HG02870 (cell line): ENCODE measurements around the gene SPDYE18.
"Not testable (repeated sequence)": the region's sequence is repeated elsewhere in the genome, so short reads cannot be mapped to it uniquely, and the experiment has no call there.

Source experiments
- ATAC-seq: cut with Tn5 transposase; IDR thresholded peaks from one replicate; pipeline ENCODE4 v1.9.1; 2021; ENCODE audit warnings: mild to moderate bottlenecking, moderate library complexity; ENCODE audit not compliant: unreplicated experiment

Gene SPDYE18, protein sequence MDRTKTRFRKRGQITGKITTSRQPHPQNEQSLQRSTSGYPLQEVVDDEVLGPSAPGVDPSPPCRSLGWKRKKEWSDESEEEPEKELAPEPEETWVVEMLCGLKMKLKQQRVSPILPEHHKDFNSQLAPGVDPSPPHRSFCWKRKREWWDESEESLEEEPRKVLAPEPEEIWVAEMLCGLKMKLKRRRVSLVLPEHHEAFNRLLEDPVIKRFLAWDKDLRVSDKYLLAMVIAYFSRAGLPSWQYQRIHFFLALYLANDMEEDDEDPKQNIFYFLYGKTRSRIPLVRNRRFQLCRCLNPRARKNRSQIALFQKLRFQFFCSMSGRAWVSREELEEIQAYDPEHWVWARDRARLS

DNA sequence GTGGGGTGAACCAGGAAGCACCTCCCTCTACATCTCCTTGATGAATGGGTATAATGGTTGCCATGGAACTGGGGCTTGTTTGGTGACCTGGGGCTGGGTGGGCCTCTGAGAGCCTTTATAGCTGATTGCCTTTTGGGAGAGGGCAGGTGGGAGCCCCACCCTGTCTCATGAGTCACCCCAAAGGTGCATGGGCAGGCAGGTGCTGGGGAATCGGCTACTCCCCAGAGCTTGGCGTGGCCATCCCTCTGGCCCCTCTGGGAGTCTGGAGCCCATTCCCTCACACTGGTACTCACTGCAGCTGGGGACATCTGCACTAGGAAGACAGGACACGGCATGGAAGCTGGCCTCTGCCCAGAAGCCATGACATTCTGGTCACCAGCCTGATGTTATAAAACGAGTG lies at the start of gene SPDYE18:
Gene SPDYE18 (minus strand): TSS at position 2 of the 400 bp plus-strand sequence. CDS start 2,046 bp downstream, outside the sequence.
- not testable (repeated sequence) for ATAC-seq

DNA sequence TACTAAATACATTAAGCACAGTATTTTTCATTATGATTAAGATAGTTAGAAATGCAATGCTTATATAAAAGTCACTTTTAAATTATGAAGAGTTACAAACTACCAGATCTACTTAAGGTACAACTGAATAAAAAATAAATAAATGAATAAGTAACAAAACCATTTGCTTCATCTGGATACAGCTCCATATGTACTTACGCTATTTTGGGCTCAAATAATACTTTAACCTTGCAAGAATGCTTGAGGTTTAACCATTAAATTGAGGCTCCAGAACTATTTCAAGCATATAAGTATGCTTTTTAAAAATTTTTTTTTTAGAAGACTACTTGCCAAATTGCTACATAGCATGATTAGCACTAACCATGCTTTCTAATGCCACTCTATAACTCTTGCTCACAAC lies 46.0 kb upstream of the SPDYE18 start:
- not testable (repeated sequence) for ATAC-seq

DNA sequence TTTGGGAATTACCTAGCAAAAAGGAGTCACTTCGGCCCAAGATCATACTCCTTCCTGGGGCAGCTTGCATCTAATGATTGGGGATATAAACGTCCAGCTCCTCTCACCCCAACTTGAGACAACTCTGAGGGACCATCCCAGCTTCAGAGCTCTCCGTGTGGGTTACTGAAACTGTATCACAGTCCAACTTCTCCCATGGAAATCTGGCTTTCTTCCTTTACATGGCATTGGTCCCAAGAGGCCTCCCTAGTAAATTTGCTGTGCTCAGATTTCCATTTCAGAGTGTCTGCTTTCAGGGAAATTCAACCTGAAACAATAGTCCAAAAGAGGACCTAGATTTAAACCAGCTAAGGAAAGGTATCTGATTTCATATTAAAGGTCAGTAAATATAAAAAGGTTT lies 45.3 kb upstream of the SPDYE18 start:
- ATAC-seq, result not testable (repeated sequence)

DNA sequence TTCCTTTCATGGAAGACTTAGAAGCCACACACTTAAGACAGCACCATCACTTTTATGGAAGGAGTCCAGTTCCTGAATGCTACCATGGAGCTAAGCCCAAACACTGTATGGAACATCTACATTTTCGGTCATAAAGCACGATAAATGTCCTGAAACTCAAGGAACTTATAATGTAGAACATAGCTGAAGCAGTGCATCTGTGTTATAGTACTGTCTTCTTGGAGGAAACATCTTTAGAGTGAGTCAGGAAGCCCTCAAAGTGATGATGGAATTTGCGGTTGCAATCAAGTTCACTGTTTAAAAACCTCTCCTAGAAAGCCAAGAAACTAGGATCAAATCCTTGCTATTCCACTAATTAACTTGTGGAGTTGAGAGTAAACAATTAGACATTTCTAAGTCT lies 43.5 kb upstream of the SPDYE18 start:
- ATAC-seq, result not testable (repeated sequence)

DNA sequence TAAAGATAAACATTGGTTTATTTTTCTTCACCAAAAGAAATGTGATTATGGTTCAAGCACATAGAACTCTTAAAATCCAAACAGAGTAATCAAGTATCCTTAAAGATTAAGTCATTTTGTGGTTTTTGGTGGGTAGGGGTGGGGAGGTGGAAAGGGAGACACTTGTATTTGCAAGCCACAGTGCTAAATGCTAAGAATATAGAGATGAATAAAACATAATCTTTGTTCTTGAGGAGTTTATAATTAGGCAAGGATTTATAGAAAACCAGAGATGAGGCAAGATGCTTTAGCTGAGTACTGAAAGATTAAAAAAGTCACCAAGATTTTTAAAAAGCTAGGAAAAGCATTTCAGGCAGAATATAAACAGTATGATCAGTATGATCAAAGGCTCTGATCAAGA lies 40.3 kb upstream of the SPDYE18 start:
- ATAC-seq, result not testable (repeated sequence)

DNA sequence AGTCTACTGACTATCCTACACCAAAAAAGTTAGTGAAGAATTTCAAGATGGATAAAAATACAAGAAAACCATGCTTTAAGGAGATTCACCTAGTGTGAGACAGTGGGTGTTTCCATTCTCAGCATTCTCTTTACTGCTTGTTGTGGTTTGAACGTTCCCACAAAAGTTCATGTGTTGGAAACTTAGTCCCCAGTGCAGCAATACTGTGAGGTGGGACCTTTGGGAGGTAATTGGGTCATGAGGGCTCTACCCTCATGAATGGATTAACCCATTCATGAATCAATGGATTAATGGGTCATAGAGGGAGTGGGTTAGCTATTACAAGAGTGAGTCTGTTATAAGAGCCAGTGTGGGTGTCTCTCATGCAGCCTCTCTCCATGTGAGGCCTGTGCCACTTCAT lies 38.8 kb upstream of the SPDYE18 start:
- not testable (repeated sequence) for ATAC-seq

DNA sequence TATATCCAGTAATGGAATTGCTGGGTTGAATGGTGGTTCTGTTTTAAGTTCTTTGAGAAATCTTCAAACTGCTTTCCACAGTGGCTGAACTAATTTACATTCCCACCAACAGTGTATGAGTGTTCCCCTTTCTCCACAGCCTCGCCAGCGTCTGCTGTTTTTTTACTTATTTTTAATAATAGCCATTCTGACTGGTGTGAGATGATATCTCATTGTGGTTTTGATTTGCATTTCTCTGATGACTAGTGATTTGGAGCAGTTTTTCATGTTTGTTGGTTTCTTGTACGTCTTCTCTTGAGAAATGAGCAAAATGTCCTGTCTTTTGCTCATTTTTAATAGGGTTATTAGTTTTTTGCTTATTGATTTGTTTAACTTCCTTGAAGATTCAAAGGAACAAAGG lies 38.1 kb upstream of the SPDYE18 start:
- not testable (repeated sequence) for ATAC-seq

DNA sequence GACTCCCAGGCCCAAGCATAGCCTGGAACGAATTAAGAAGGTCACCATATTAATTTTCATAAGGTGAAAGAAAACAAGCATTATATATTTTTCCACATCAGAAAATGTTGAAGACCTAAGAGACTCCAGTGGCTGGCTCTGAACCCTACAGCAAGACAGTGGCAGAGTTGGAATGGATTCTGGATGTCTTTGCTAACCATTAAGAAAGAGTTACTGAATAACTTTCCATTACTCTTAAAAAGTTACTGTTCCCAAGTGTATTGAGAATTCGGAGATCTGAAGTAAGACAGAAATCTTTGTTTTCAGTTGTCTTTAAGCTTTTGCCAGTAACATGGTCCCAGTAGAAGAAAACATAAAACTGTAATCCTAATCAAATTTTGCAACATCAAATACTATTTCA lies 29.9 kb upstream of the SPDYE18 start:
- ATAC-seq, result not testable (repeated sequence)

DNA sequence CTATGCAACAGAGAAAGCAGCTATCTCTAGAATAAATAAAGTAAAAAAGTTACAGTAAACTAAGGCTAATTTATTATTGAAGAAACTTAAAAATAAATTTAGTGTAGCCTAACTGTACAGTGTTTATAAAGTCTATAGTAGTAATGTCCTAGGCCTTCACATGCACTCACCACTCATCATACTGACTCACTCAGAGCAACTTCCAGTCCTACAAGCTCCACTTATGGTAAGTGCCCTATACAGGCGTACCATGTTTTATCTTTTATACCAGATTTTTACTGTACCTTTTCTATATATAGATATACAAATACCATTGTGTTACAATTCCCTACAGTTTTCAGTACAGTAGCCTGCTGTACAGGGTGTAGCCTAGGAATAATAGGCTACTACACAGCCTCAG lies 19.8 kb upstream of the SPDYE18 start:
- not testable (repeated sequence) for ATAC-seq

DNA sequence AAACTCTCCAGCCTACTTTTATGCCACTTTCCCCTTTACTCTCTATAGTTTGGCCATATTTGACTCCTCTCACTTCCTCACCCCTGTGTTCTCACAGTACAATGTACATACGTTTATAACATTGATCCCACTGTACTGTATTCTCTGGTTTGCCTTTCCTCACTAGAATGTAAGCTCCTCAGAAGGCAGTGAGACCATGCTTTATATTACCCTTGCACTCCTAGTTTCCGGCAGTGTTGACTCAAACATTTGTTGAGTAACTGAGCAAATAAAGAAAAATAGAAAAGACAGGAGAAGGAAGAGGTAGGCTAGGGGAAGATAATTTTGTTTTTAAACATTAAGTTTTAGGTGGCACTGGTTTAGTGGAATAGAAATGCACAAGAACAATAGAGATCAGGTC lies 17.9 kb upstream of the SPDYE18 start:
- ATAC-seq, result not testable (repeated sequence)

DNA sequence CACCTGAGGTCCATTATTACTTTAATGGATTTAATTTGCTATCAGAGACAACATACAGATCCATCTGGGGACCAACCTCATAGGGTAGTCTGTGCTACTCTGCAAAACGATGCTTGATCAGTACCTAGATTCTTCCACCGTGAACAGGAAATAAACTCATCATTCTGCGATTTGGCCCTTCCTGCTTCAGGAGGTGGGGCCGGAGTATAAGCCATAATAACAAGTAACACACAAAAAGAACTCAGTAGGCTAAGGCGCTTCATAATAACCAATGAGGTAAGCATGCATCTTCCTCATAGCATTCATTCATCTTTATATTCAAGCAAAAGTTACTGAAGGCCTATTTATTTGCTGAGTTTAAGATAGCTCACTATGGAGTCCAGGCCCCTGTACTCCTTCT lies 17.3 kb upstream of the SPDYE18 start:
- ATAC-seq, result not testable (repeated sequence)

DNA sequence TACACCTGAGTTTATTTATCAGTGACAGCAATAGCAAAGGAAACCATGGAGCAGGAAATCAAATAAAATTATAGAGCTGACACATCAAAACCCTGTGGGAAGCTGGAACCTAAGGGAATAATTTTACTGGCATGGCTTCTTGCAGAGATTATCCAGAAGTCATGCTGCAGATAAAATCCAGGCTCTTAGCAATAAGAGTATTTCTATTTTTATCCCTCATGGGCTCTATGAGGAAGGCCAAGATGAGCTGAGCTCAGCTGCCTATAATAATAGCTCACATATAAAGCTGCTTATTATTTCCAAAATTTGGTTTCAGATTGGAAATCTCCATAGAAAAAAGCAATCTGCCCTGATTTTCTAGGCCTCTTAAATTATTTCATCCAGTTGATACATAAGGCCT lies 16.8 kb upstream of the SPDYE18 start:
- not testable (repeated sequence) for ATAC-seq

DNA sequence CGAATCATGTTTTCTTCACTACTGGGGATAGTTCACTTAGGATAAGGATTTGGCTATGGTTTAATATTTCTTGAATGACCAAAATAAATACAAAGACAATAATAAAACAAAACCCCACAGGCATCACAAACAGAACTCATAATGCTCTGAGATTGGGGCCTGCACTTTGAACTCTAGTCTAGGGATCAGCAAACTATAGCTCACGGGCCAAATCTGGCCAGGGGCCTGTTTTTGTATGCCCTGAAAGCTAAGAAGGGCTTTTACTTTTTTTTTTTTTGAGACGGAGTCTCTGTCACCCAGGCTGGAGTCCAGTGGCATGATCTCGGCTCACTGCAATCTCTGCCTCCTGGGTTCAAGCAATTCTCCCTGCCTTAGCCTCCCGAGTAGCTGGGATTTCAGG lies 14.7 kb upstream of the SPDYE18 start:
- not testable (repeated sequence) for ATAC-seq

DNA sequence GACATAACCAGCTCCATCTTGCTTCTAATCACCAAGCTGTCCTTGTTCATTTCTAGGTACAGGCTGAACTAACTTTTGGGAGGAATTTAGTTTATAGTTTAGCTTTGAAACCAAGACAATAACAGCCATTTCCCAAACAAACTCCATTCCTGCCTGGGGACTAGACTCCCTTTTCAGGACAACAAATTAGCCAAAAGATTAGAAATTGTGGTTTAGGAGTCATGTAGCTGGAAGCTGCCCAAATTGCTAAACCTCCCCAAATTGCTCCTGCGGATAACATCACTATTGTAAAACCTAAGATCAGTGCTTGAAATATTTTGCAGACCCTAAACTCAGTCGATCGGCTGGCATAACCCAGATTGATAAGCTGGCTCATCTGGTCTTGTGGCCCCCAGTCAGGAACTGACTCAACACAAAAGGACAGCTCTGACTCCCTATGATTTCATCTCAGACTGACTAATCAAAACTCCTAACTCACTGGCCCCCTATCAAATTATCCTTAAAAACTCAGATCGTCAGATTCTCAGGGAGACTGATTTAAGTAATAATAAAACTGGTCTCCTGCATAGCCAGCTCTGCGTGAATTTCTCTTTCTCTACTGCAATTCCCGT lies 12.5 kb upstream of the SPDYE18 start:
- ATAC-seq, result not testable (repeated sequence)

DNA sequence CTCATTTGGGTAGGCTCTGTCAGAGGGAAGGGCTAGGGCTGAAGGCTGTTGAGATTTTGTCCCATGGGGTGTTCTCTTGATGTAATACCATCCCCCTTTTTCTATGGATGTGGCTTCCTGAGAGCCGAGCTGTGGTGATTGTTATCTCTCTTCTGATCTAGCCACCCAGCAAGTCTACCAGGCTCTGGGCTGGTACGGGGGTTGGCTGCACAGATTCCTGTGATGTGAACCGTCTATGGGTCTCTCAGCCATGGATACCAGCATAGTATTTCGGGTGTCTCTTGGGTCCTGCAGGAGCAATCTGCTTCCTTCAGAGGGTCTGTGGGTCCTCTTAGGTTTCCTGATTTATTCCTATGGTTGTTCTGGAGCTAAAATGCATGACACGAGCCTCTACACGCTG lies 8.8 kb upstream of the SPDYE18 start:
- ATAC-seq, result not testable (repeated sequence)

DNA sequence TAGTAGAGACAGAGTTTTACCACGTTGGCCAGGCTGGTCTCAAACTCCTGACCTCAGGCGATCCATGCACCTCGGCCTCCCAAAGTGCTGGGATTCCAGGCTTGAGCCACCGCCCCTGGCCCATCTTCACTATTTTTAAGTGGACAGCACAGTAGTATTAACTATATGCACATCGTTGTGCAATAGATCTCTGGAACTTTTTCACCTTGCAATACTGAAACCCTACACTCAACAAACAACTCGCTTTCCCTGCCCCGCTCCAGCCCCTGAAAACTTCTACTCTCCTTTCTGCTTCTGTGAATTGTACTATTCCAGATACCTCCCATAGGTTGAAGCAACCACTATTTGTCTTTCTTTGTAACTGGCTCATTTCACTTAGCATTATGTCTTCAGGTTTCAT lies 3.5 kb upstream of the SPDYE18 start:
- not testable (repeated sequence) for ATAC-seq

DNA sequence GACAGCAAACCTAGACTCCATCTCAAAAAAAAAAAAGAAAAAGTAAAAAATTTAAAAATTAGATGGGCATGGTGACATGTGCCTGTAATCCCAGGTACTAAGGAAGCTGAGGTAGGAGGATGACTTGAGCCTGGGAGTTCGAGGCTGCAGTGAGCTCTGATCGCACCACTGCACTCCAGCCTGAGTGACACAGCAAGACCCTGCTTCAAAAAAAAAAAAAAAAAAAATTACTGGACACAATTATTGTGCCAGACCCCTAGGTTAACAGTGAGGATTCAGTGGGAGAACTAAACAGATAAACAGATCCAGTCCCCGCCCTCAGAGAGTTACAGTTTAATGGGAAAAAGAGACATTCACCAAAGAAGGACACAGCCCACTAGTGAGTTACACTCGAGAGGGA lies 1.4 kb upstream of the SPDYE18 start:
- ATAC-seq, result not testable (repeated sequence)

DNA sequence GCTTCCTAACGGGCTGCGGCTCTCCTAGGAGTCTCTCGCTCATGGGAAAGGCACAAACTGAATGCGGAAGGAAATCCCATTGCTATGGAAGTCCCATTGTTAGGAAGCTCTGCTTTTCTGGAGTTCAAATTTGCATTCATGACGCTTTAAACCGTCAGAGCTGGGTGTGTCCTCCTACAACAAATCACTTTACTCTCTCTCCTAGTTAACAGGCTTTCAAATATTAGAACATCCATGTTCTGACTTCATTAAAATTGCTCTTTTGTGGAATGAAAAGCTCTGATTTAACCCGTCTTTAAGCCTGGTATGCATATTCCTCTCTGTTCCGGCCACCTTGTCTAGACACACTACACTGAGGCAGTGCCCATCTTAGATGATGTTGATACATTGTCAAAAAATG lies 30.1 kb downstream of the SPDYE18 start, which contains the start of gene SPDYE17:
Gene SPDYE17 (minus strand): TSS at position 101 of the 400 bp plus-strand sequence. CDS start 1,791 bp downstream, outside the sequence.
- ATAC-seq, result not testable (repeated sequence)

DNA sequence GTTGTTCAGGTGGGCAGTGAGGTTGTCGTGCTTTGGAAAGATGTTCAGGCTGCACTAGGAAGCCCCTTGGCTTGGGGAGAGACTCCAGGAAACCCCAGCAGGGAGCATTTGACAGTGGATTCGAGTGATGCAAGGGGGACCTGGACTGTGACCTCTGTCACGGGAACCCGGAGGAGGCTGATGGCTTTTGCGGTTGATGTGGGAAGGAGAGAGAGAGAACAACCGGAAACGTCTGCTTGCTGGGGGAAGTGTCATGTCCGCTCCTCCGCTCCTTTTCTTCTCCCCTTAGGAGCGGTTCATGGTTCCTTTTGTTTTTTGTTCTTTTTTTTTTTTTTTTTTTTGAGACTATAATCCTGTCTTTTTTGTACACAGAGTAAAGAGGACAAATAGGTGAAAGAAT lies 36.0 kb downstream of the SPDYE18 start:
- not testable (repeated sequence) for ATAC-seq

DNA sequence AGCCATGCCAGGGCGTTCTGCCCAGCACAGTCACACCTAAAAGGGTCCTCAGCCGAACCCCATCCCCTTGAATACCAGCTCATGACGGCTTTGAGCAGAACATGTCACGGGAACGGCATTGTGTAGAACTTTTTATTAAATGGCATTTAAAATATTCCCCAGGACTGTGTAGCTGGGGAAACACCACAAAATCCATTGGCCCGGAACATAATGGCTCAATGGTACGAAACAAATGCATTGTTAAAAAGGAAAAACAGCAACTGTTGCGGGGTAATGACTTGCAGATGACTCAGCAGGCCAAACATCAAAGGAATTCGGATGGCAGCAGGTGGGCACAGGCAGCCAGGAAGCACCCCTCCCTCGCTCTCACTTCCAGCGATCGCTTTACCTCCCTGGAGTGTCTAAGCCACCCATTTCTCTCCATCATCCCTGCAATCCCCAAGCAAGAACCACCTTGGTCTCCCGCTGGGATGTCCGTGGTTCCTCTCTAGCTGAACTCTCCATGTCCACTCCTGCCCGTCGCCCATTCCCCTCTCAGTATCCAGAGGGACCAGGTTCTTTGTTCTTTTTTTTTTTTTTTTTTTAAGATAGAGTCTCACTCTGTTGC lies 52.2 kb downstream of the SPDYE18 start:
- not testable (repeated sequence) for ATAC-seq

DNA sequence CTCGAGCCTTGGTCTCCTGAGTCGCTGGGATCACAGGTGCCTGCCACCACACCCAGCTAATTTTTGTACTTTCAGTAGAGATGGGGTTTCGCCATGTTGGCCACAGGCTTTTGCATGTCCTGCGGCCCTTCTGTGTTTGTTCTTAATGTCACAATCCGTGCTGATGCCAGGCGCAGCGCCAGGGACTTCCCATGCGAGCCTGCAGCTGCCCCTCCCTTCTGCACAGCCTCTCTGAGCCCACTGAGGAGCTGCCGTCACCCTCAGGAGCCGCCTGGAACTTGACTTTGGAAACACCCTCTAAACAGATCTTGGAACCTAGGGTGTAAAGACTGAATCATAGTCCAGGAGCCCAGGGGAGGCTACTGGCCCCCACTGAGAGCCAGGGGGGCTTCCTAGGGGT lies 54.4 kb downstream of the SPDYE18 start:
- ATAC-seq, result not testable (repeated sequence)
